Right cardiac atrium (tissue), 5 donors: ENCODE data around the gene CHM. TPM values are rescaled to one million over a fixed set of nuclear protein-coding genes. Genes with fewer than 3 reads are reported as not detected.
"Not testable (repeated sequence)": the region's sequence is repeated elsewhere in the genome, so short reads cannot be mapped to it uniquely, and the experiment has no call there.

Experiments used
- ATAC-seq, 2 donors: fragments of 200-7000 bp; cut with Tn5 transposase; one replicate each; pipeline versions ENCODE4 v1.8.0 to v1.9.1; 2020; ENCODE audit warnings: moderate library complexity in 2 of 2, mild to moderate bottlenecking in 1 of 2
- DNase-seq, 3 donors: peaks; one replicate each; pipeline ENCODE4 v3.0.0-alpha.2; 2020
- H3K27ac ChIP-seq: one replicate; pipeline ENCODE4 v1.5.1; 2013; ENCODE audit warnings: mild to moderate bottlenecking, low read length, control low read depth, moderate library complexity
- H3K27me3 ChIP-seq: one replicate; pipeline ENCODE4 v1.6.1; 2013; ENCODE audit not compliant: control insufficient read depth, insufficient read depth
- H3K4me1 ChIP-seq: one replicate; pipeline ENCODE4 v1.6.1; 2013; ENCODE audit warnings: low read length; ENCODE audit not compliant: control insufficient read depth, insufficient read depth
- H3K4me3 ChIP-seq: one replicate; pipeline ENCODE4 v1.5.1; 2013; ENCODE audit warnings: low read length, control low read depth
- H3K9me3 ChIP-seq: one replicate; pipeline ENCODE4 v1.6.1; 2013; ENCODE audit warnings: low read length; ENCODE audit not compliant: control insufficient read depth
- WGBS: extraction: QIAGEN DNeasy Blood & Tissue Kit; methylation state at CpG from one replicate; pipeline ENCODE4 v1.1.7; 2013; 5-methylcytosine and 5-hydroxymethylcytosine counted together
- intact Hi-C, 4 donors: fragments of 100-400 bp; cut with DNase I; formaldehyde crosslinking; loops; one replicate each; pipeline versions ENCODE4 v1.11.0 to v1.14.0; 2022 to 2023
- polyA plus RNA-seq: library from polyadenylated mRNA; stranded (reverse); fragments of 200-250 nt; gene quantifications from one replicate; pipeline ENCODE4 v1.2.3, GENCODE V29; 2013
- total RNA-seq, 4 donors: library from RNA; stranded (reverse); fragmentation: NEBNext Ultra II Directional; extraction: Animal tissue kit (Norgen Biotek cat#: 25700); gene quantifications; one replicate each; pipeline ENCODE4 v1.2.1, GENCODE V29; 2021
- donor health status: healthy with polysubstance abuse.
- donor health status: DM: no; HTN: yes; CAD: no.
- donor health status: DM: no; HTN: no; CAD: no.
- donor health status: DM: no; HTN: yes; CAD: no; lungs with severe emphysema.
- donor health status: DM: yes; HTN: yes; CAD: no.

CHM gene
- total and polyA plus RNA-seq, 5 donors, result 7.1 to 15.6 (median 14.3) TPM

- Histone ChIP-seq H3K4me3 (no peak overlapping the region), H3K4me1 (no peaks in the 10 kb centered on the region), H3K9me3 (no peaks in the 10 kb centered on the region), H3K27ac (no peak overlapping the region), H3K27me3 (no peaks in the 10 kb centered on the region)
- 93% methylated on average over 3 of the region's 3 CpGs for WGBS
- DNase-seq (no peak), ATAC-seq (no peak)
- intact Hi-C loops, result no loop called here
Observed at GRCh38 chrX:85955510-85955909, 91.8 kb downstream of the CHM start.

- H3K4me3 ChIP-seq, H3K9me3 ChIP-seq, H3K4me1 ChIP-seq, ATAC-seq, H3K27me3 ChIP-seq, H3K27ac ChIP-seq, intact Hi-C loops, DNase-seq: not testable (repeated sequence)
- WGBS, result 96% methylated on average over 4 of the region's 4 CpGs
Observed at GRCh38 chrX:85944751-85945150, 102.6 kb downstream of the CHM start.

GRCh38 chrX:85941275-85941674, 106.1 kb downstream of the CHM start:
- H3K27ac ChIP-seq, result no peak overlapping the region
- no peaks in the 10 kb centered on the region for H3K4me1 ChIP-seq
- no peaks in the 10 kb centered on the region for H3K9me3 ChIP-seq
- ATAC-seq (no peak), DNase-seq (no peak)
- no peaks in the 10 kb centered on the region for H3K27me3 ChIP-seq
- intact Hi-C loops, result no loop called here
- H3K4me3 ChIP-seq, result no peak overlapping the region
- WGBS, result 92% methylated on average over 1 of the region's 1 CpG

GRCh38 chrX:85939942-85940341, 107.4 kb downstream of the CHM start:
- H3K27me3 ChIP-seq, H3K4me3 ChIP-seq, H3K4me1 ChIP-seq, H3K9me3 ChIP-seq, ATAC-seq, intact Hi-C loops, DNase-seq, H3K27ac ChIP-seq: not testable (repeated sequence)
- 75% methylated on average over 3 of the region's 3 CpGs for WGBS

- intact Hi-C loops, H3K4me3 ChIP-seq, H3K27ac ChIP-seq, H3K9me3 ChIP-seq, DNase-seq, H3K4me1 ChIP-seq, ATAC-seq, H3K27me3 ChIP-seq: not testable (repeated sequence)
- 100% methylated on average over 2 of the region's 2 CpGs for WGBS
Observed at GRCh38 chrX:85934399-85934798, 113.0 kb downstream of the CHM start.

- Histone ChIP-seq H3K4me1 (no peaks in the 10 kb centered on the region), H3K9me3 (no peaks in the 10 kb centered on the region), H3K27me3 (no peaks in the 10 kb centered on the region), H3K27ac (no peak overlapping the region), H3K4me3 (no peak overlapping the region)
- ATAC-seq (no peak), DNase-seq (no peak)
- WGBS, result 87% methylated on average over 3 of the region's 3 CpGs
- intact Hi-C loops, result no loop called here
Observed at GRCh38 chrX:85930099-85930498, 117.3 kb downstream of the CHM start.

GRCh38 chrX:85928606-85929005, 118.8 kb downstream of the CHM start:
- DNase-seq (no peak), ATAC-seq (no peak)
- intact Hi-C loops, result no loop called here
- no peak overlapping the region for H3K4me3 ChIP-seq
- H3K27me3 ChIP-seq, result no peaks in the 10 kb centered on the region
- H3K4me1 ChIP-seq, result no peaks in the 10 kb centered on the region
- H3K27ac ChIP-seq, result no peak overlapping the region
- no peaks in the 10 kb centered on the region for H3K9me3 ChIP-seq
- WGBS, result 33% methylated on average over 1 of the region's 1 CpG

- intact Hi-C loops, result no loop called here
- DNase-seq (no peak), ATAC-seq (no peak)
- Histone ChIP-seq H3K27me3 (no peaks in the 10 kb centered on the region), H3K4me1 (no peaks in the 10 kb centered on the region), H3K9me3 (no peaks in the 10 kb centered on the region), H3K27ac (no peak overlapping the region), H3K4me3 (no peak overlapping the region)
- 83% methylated on average over 1 of the region's 1 CpG for WGBS
Observed at GRCh38 chrX:85927740-85928139, 119.6 kb downstream of the CHM start.

GRCh38 chrX:85922821-85923220, 124.5 kb downstream of the CHM start:
- WGBS, result 70% methylated on average over 3 of the region's 3 CpGs
- no peak overlapping the region for H3K4me3 ChIP-seq
- intact Hi-C loops, result no loop called here
- H3K27me3 ChIP-seq, result no peaks in the 10 kb centered on the region
- H3K4me1 ChIP-seq, result no peaks in the 10 kb centered on the region
- ATAC-seq (no peak), DNase-seq (no peak)
- no peaks in the 10 kb centered on the region for H3K9me3 ChIP-seq
- H3K27ac ChIP-seq, result no peak overlapping the region

GRCh38 chrX:85916656-85917280, 130.6 kb downstream of the CHM start:
- intact Hi-C loops, H3K27ac ChIP-seq, H3K4me1 ChIP-seq, ATAC-seq, DNase-seq, H3K4me3 ChIP-seq, H3K9me3 ChIP-seq, H3K27me3 ChIP-seq: not testable (repeated sequence)
- WGBS, result 94% methylated on average over 2 of the region's 2 CpGs

- WGBS, result 96% methylated on average over 6 of the region's 6 CpGs
- Histone ChIP-seq H3K9me3 (no peaks in the 10 kb centered on the region), H3K27me3 (no peaks in the 10 kb centered on the region), H3K4me1 (no peaks in the 10 kb centered on the region), H3K4me3 (no peak overlapping the region), H3K27ac (no peak overlapping the region)
- DNase-seq (peak in 1 of 3 donors; percentile 14), ATAC-seq (no peak)
- intact Hi-C loops, result no loop called here
Observed at GRCh38 chrX:85914431-85914830, 132.9 kb downstream of the CHM start.

- DNase-seq, result no peak
- Histone ChIP-seq H3K4me1 (no peaks in the 10 kb centered on the region), H3K9me3 (no peaks in the 10 kb centered on the region), H3K27ac (no peak overlapping the region), H3K27me3 (no peaks in the 10 kb centered on the region), H3K4me3 (no peak overlapping the region)
- intact Hi-C loops, result no loop called here
- ATAC-seq, result no peak
- WGBS, result 97% methylated on average over 3 of the region's 3 CpGs
Observed at GRCh38 chrX:85907316-85907715, 140.0 kb downstream of the CHM start.
